Smooth muscle cell (in vitro differentiated cells): ENCODE data around the gene NUP210L. TPM values are rescaled to one million over a fixed set of nuclear protein-coding genes. Genes with fewer than 3 reads are reported as not detected.

ENCODE experiments used
- DNase-seq: peaks from one replicate; lab custom pipeline; 2025; ENCODE audit not compliant: unreplicated experiment; lab: John Stamatoyannopoulos, UW
- H2AFZ ChIP-seq: fragments of 200-600 bp; sonication (generic); 2 replicates; pipeline ENCODE4 v1.6.0; 2016; ENCODE audit warnings: antibody characterized with exemption, low read depth, mild to moderate bottlenecking
- H3F3A ChIP-seq: fragments of 200-600 bp; sonication (generic); 2 replicates; pipeline ENCODE4 v1.6.0; 2017; ENCODE audit warnings: antibody characterized with exemption, low read depth
- H3K27ac ChIP-seq: fragments of 200-600 bp; sonication (generic); 2 replicates; pipeline ENCODE4 v1.5.1; 2016; ENCODE audit warnings: low read depth, mild to moderate bottlenecking
- H3K27me3 ChIP-seq: fragments of 200-600 bp; sonication (generic); 2 replicates; pipeline ENCODE4 v1.6.1; 2016; ENCODE audit warnings: low read depth, mild to moderate bottlenecking
- H3K36me3 ChIP-seq: fragments of 200-600 bp; sonication (generic); 2 replicates; pipeline ENCODE4 v1.5.1; 2016; ENCODE audit warnings: low read depth
- H3K4me1 ChIP-seq: fragments of 200-600 bp; sonication (generic); 2 replicates; pipeline ENCODE4 v1.5.1; 2016; ENCODE audit warnings: low read depth
- H3K4me2 ChIP-seq: fragments of 200-600 bp; sonication (generic); 2 replicates; pipeline ENCODE4 v1.6.0; 2016; ENCODE audit warnings: mild to moderate bottlenecking
- H3K4me3 ChIP-seq: fragments of 200-600 bp; sonication (generic); 2 replicates; pipeline ENCODE4 v1.5.1; 2016; ENCODE audit warnings: mild to moderate bottlenecking
- H3K79me2 ChIP-seq: fragments of 200-600 bp; sonication (generic); 2 replicates; pipeline ENCODE4 v1.6.0; 2016; ENCODE audit warnings: low read depth, mild to moderate bottlenecking
- H3K9ac ChIP-seq: fragments of 200-600 bp; sonication (generic); 2 replicates; pipeline ENCODE4 v1.6.0; 2016; ENCODE audit warnings: low read depth
- H3K9me3 ChIP-seq: fragments of 200-600 bp; sonication (generic); replicated peaks from 2 replicates; pipeline ENCODE4 v1.5.1; 2016; ENCODE audit warnings: low read depth
- H4K20me1 ChIP-seq: fragments of 200-600 bp; sonication (generic); 2 replicates; pipeline ENCODE4 v1.6.0; 2016; ENCODE audit warnings: low read depth
- WGBS: methylation state at CpG from one replicate; pipeline ENCODE4 v1.1.7; 2016; ENCODE audit warnings: low lambda C conversion rate; 5-methylcytosine and 5-hydroxymethylcytosine counted together
- polyA plus RNA-seq: library from polyadenylated mRNA; unstranded; fragments of >200 nt; fragmentation: Nextera tagmentation; extraction: Ambion mirVana; gene quantifications from 2 replicates; pipeline ENCODE4 v1.2.1, GENCODE V29; 2016
- total RNA-seq: library from RNA; depleted of rRNA; stranded (reverse); fragments of >200 nt; gene quantifications from 2 replicates; pipeline ENCODE4 v1.2.3, GENCODE V29; 2014
- TF ChIP-seq, protein P1 (sequence below): fragments of 200-600 bp; sonication (generic); IDR thresholded peaks from 2 replicates; pipeline ENCODE4 v1.5.1; 2017; ENCODE audit warnings: borderline replicate concordance, mild to moderate bottlenecking, antibody characterized with exemption; ENCODE audit not compliant: insufficient read depth, poor library complexity, severe bottlenecking

The NUP210L gene
- total and polyA plus RNA-seq, 2 experiments from 2014 or later: 0.90 TPM; not detected in 1

GRCh38 chr1:153968408-153968807, 186.5 kb downstream of the NUP210L start:
- 44% methylated on average over 12 of the region's 13 CpGs for WGBS
- no peak for DNase-seq
- Histone ChIP-seq H3K9ac (no peak overlapping the region), H3K36me3 (no peaks in the 10 kb centered on the region), H3K79me2 (peaks cover 13% of the 10 kb centered on the region), H2AFZ (no peak overlapping the region), H4K20me1 (no peaks in the 10 kb centered on the region), H3K27me3 (no peaks in the 10 kb centered on the region), H3F3A (peaks cover 8% of the 10 kb centered on the region), H3K4me1 (peaks cover 14% of the 10 kb centered on the region), H3K4me3 (peak overlapping the region; percentile 63), H3K27ac (no peak overlapping the region), H3K9me3 (no peaks in the 10 kb centered on the region), H3K4me2 (peak overlapping the region; percentile 87)
- TF ChIP-seq, protein P1, sequence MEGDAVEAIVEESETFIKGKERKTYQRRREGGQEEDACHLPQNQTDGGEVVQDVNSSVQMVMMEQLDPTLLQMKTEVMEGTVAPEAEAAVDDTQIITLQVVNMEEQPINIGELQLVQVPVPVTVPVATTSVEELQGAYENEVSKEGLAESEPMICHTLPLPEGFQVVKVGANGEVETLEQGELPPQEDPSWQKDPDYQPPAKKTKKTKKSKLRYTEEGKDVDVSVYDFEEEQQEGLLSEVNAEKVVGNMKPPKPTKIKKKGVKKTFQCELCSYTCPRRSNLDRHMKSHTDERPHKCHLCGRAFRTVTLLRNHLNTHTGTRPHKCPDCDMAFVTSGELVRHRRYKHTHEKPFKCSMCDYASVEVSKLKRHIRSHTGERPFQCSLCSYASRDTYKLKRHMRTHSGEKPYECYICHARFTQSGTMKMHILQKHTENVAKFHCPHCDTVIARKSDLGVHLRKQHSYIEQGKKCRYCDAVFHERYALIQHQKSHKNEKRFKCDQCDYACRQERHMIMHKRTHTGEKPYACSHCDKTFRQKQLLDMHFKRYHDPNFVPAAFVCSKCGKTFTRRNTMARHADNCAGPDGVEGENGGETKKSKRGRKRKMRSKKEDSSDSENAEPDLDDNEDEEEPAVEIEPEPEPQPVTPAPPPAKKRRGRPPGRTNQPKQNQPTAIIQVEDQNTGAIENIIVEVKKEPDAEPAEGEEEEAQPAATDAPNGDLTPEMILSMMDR: no peak

DNA sequence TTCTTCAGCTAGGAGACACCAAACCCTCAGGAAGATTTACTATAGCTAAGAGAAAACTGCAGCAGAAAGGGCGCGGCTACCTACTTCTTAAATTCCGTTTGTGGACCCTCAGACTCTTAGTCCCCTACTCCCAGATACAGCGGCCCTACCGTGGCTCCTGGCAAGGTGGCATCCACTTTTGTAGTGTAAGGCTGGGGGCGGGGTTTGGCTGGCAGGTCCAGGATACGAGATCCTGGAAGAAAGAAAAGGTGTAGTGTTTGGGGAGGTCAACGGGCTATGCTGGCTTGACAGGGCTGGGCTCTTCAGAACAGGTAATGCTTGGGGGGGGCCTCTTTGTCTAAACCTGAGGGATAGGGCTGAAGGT, 186.9 kb downstream of the NUP210L start:
- no peaks in the 10 kb centered on the region for H3K27me3 ChIP-seq
- DNase-seq: no peak
- peaks cover 15% of the 10 kb centered on the region for H3K79me2 ChIP-seq
- peak overlapping the region; percentile 65 for H2AFZ ChIP-seq
- no peaks in the 10 kb centered on the region for H3K9me3 ChIP-seq
- 14% methylated on average over 8 of the region's 8 CpGs for WGBS
- TF ChIP-seq, protein P1: no peak
- H3K4me3 ChIP-seq: peak overlapping the region; percentile 63
- H3K4me2 ChIP-seq: peak overlapping the region; percentile 87
- H3K36me3 ChIP-seq: no peaks in the 10 kb centered on the region
- peak overlapping the region; percentile 11 for H3K9ac ChIP-seq
- peaks cover 10% of the 10 kb centered on the region for H3F3A ChIP-seq
- peaks cover 14% of the 10 kb centered on the region for H3K4me1 ChIP-seq
- no peaks in the 10 kb centered on the region for H4K20me1 ChIP-seq
- H3K27ac ChIP-seq: peak overlapping the region; percentile 73

DNA sequence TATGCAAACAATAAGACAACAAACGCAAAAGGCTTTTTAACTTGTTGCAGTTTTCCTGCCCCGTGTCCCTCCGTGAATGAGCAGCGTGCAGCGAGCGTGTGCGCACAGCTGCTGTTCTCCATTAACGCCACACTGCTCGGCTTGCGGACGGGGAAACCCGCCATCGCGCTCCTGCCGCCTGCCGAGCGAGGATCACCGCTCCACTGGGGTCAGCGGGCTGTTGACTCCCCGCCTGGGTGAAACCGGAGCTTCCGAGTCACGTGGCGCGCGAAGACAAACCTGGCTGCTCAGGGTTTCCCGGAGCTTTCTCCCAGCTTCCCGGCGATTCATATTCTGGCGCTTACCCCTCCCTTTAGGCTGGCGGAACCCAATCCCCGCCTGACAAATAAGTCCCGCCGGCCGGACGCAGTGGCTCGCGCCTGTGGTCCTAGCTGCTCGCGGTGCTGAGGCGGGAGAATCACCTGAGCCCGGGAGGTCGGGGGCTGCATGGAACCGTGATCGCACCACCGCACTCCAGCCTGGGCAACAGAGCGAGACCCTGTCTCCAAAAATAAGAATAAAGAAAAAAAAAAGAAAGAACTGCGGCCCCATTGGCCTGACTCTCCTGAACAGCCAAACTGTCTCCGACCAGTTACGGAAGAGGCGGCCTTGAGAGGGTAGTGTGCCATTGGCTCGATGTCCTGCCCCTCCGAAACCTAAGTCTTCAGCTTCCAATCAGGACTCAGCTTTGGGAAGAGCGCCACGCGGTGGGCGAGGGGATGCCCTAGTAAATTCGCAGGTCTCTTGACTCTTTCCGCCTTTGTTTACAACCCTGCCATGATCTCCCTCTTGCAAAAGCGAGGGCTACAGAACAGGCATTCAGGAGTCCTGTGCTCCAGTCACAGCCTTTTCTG, 187.5 kb downstream of the NUP210L start, which contains the start of gene CREB3L4:
Gene CREB3L4, plus strand, starts transcription at position 796 of the 893 bp plus-strand sequence. CDS start 624 bp downstream, outside the sequence.
- Histone ChIP-seq H2AFZ (peak within 1 kb of the TSS; percentile 65), H3K36me3 (no peaks in the 10 kb centered on the region), H4K20me1 (peaks cover 2% of the 10 kb centered on the region), H3K9ac (peak within 1 kb of the TSS; percentile 55), H3K9me3 (no peaks in the 10 kb centered on the region), H3K4me1 (peaks cover 18% of the 10 kb centered on the region), H3F3A (peaks cover 13% of the 10 kb centered on the region), H3K4me3 (peak within 1 kb of the TSS; percentile 63), H3K79me2 (peaks cover 20% of the 10 kb centered on the region), H3K27ac (peak within 1 kb of the TSS; percentile 73), H3K27me3 (no peaks in the 10 kb centered on the region), H3K4me2 (peak within 1 kb of the TSS; percentile 87)
- under 1% methylated on average over 60 of the region's 60 CpGs for WGBS
- peak; percentile 80 for DNase-seq
- TF ChIP-seq, protein P1: peak; percentile 9
